ENCODE measurements around the gene RAD50.

Gene RAD50

DNA sequence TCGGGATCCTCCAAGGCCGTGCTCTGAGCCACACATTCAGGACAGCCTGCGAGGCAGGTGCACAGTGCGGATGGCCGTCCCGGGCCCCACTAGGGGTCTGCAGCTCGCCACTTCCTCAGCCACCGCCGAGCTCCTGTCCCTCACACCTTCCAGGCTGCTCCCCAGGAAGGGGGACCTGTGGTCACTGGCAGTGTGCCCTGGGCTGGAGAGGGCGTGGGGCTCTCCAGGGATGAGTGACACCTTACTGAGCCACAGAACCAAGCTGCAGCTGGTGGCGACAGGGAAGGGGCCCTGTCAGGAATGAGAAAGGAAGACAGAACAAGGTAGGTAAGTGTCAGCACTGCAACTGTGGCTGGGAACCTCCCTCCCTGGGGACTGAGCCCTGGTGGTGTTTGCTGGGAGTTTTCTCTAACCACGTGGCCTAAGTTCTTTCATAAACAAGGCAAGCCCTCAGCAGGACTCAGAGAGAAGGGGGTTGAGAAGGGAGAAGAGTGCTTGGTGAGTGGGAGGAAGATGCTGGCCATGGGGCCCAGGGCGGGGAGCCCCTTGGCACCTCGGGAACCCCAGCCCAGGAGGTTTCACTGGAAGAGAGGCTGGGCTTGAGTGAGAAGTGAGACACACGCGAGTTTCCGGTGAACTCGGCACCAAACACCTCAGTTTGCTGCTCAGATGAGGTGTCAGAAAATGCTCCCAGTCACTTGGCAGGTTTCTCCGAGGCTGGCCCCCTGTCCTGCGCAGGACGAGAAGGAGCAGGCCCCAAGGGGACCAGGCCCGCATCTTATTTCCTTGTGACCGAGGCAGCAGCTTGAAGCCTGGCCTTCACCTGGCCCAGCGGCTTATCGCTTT, 106.4 kb downstream of the RAD50 start:
- DNase-seq, result no peak

DNA sequence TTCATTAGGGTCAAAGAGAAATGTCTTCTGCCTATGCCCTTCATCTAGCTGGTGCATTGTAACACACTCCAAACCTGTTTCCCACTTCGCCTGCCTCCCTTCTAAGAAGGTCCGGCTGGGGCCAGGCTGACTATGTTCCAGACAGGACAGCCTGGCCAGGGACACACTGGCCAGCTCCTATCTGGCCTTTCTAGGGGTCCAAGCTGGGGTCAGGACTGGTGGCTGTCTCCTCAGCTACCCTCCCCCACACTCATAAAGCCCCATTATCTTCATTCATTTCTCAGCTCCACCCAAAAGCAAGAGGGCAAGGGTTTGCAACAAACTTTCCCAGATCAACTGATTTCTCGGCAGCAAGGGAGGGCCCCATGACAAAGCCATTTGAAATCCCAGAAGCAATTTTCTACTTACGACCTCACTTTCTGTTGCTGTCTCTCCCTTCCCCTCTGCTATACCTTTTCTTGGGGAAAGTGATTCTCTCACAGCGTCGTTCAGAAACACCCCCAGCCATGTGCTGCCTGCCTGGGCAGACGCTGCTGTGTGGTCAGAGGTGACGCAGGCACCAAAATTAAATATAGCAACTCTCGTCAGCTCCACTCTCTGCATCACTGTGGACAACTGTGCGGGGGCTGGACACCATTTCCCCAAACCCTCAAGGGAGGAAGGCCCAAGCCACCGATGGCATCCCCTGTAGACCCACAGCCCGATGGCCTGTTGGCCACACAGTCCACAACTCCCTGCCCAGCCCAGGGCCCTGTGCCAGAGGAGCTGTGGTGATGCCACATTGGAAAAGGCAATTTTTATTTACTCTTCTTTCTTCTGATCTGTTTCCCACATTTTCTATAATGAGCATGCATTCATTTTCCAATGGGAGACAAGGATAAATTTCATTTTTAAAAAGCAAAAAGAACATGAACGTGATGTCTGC, 107.3 kb downstream of the RAD50 start:
- no peak for DNase-seq

DNA sequence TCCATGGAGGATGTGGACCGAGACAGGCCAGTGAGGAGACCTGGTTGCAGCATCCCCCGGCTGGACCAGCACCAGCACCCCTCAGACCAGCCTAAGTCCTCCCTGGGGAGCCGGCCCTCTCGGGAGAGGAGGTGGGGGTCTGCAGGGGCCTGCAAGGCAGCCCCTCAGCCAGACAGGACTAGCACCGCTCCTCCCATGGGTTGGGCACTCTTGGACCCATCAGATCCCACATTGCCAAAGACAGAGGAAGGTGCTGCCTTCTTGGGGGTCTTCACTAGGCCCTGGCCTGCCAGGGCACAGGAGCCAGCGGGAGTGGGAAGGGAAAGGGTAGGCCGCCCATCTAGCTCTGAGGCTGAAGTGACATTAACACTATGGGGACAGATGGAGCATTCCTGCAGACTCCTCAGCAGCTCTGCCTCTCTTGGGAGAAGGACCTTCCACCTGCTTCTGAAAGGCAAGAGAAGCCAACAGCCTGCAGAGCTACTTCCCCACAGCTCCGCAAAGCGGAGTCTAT, 108.0 kb downstream of the RAD50 start:
- DNase-seq, result no peak

DNA sequence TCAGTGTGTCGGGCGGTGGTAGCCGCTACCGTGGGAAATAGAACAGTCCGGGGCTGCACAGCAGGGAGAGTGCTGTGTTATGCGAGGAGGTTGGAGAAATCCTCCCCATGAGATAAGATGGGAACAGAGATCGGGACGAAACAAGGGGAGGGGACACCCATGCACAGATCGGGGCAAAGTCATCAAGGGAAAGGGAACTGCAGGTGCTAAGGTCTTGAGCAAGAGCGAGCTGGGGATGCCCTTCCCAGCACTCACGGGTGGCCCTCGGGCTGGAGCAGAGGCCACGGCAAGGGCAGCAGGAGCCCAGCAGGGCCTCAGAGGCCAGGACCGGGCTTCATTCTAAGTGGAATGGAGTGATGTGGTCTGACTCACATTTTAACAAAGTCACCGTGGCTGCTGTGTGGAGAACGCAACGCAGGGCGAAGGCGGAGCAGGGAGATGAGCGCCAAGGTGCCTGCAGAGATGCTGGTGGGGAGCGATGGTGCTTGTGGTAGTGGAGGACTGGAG, 108.8 kb downstream of the RAD50 start:
- DNase-seq, result no peak

DNA sequence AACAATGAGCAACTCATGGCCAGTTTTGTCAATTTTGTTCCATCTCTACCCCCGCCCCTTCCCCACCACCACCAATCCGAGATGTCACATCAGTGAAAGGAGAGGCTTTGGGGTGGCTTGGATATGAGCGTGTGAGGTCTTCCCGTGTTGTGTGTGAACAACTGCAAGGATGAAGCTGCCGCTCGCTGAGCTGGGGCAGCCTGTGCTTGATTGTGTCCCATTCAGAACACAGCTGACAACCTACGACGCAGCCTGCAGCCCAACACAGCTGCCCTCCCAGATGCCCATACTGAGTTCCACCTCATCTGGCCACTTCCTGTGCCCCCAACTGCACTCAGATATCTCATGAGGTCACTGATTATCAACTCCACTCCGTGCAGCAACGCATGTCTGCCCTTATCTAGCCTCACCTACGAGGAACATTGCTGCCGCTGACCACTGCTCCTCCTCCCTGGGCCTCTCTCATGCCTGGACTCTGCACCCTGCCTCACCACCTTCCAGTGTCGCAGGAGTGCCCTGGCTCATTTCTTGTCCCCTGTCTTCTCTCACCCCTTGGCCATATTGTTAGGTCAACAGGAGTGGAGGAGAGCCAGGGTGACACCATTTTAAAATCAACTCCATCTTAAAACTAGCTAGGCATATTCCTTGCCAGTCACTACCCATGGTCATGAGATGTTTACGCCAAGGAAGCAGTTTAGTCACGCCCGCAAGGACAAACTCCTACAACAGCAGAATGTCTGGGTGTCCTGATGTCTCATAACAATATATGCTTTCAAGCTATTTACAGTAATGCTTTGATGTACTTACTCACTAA, 109.7 kb downstream of the RAD50 start:
- DNase-seq, result no peak

DNA sequence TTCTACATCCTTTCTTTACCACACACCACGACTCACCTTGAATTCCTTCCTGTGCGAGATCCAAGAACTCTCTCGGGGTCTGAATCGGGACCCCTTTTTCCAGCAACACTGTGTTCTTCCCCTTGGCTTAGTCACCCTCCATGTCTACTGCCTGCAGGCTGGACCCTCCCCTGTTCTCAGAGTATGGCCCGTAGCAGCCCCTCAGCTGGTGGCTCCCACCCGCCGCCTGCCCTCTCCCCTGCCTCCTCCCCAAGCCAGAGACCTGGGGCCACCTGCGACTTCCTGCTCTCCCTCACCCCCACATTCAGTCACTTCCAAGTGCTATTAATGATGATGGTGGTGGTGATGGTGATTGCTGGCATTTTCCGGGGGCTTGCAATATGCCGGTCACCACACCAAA, 110.5 kb downstream of the RAD50 start:
- DNase-seq, result no peak

DNA sequence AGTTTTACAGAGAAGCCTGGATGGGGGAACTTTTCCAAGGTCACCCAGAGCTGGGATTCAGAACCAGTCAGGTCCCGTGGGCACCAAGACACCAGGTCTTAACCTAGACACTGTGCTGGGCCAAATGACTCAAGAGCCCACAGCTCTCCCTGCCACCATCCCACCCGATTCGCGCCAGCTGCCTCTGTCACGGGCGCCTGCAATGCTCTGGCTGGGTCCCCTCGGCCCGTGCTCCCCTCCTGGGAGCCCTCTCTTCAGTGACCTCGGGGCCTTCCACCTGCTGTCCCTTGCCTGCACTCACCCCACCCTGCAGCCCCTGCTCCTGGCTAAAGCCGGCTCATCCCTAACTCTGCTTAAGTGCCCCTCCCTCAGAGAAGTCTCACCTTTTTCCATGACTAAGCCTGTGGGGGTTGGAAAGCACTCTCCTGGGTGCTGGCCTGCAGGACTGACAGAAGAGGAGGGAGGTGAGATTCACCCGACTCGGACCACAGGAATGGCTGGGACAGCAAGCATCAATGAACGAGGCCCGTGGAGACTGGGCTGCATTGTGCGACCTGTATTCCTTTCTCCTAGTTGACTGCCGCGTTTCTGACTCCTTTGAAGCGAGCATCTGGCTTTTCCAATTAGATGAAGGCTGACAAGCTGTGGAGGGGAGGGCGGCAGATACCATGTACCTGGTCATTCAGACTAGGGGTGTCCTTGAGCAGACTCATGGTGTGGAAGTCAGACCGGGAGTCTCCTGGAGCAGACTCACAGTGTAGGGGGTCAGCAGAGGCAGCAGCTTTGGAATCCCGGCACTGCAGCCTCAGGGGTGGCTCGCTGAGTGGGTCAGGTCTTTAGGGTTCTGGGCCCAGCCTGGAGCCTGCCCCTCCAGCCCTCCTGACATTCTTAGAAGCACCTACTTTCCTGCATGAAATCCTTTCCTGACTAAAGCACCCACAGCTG, 111.3 kb downstream of the RAD50 start:
- no peak for DNase-seq

DNA sequence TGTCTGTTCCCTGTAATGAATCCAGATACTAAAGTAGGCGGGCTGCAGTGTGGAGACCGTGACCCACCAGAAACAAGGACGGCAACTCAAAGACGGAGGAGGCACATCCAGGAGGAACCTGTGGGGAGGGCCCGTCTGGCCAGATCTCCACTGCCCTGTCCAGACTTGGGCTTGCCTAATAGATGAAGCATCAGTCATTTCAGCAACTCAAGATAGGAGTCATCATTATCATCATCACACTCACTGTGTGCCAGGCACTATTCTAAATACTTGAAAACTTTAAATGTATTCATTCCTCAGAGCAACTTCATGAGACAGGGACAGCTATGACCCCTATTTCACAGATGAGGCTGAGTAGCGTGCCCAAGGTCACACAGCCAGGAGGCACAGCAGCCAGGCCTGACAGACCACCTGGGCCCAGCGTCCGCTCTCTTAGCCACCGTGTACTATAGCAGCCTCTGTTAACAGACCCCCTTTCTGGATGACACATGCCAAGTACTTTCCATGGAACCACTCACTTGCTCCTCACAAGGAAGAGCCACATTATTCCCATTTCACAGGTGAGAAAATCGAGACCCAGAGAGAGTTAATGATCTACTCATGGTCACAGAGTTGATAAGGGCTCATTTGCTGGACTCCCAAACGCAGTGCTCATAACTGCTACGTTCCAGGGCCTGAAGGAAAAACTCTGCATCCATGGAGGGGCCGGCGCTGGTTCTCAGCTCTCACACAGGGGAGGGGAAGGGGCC, 112.1 kb downstream of the RAD50 start:
- DNase-seq, result no peak

DNA sequence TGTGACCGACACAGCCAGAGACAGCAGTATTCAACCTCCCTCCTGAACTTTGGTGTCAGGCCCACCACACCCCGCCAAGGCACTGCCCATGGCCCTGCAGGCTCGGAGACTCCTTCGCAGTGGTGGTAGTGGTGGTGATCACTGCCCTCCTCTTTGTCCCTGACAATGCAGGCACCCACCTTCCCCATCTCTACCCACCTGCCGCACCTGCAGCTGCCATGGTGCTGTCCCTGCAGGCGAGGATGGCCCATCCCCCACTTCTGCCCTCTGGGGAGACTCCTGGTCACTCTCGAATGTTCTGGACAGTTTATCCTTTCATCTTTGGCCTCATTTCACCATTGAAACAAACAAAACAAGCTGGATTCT, 112.7 kb downstream of the RAD50 start:
- no peak for DNase-seq

DNA sequence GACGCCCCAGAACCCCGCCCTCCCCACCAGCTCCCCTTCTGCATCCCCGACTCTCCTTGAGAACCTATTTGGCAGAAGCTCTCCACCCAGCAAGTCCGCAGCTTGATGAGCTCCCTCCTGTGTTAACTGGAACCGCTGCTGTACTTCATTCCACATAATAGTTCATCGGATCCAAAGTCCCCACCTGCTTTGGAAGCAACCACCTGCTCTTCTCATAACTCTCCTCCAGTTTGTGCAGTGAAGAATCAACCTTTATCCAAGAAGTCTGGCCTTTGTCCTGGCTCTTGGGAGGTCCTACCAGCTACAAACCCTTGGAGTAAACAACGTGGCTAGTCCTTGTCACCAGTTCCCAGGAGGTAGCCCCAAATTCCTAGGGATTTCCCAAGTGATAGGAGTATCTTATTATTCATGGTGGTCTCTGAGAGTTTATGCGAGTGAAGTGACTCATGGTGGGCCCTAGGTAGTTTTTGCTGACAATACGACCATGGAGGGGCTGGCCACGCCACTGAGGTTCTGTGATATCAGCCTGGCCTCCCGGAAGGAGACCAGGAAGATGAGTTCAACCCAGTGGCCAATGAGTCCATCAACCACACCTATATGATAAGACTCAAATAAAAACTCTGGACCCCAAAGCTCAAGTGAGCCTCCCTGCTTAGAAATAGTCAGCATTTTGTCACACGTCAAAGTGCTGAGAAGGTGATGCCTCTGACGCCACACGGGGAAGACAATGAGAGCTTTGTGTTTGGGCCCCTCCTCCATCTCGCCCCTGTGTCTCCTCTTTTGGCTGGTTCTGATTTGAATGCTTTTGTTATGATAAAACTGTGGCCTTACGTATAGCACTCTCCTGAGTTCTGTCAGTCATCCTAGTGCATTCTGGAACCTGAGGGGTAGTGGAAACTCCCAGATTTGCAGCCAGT, 113.4 kb downstream of the RAD50 start:
- no peak for DNase-seq

DNA sequence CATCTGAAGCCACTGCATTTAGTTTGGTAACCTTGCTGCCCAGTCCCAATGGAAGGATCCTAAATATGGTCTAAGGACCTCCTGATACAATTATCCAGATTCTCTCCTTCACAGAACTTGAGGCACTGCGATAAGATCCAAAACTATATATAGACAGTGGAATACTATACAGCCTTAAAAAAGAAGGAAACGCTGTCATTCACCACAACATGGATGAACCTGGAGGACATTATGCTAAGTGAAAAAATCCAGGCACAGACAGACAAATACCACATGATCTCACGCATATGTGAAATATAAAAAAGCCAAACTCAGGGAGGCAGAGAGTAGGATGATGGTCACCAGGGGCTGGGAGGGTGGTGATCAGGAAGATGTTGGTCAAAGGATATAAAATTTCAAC, 114.2 kb downstream of the RAD50 start:
- DNase-seq, result no peak

DNA sequence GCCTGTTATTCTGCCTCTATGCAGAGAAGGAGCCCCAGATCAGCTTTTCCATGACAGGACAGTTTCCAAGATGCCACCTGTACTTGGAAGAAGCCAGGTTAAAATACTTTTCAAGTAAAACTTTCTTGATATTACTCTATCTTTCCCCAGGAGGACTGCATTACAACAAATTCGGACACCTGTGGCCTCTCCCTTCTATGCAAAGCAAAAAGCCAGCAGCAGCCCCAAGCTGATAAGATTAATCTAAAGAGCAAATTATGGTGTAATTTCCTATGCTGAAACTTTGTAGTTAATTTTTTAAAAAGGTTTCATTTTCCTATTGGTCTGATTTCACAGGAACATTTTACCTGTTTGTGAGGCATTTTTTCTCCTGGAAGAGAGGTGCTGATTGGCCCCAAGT, 116.7 kb downstream of the RAD50 start:
- DNase-seq, result no peak

DNA sequence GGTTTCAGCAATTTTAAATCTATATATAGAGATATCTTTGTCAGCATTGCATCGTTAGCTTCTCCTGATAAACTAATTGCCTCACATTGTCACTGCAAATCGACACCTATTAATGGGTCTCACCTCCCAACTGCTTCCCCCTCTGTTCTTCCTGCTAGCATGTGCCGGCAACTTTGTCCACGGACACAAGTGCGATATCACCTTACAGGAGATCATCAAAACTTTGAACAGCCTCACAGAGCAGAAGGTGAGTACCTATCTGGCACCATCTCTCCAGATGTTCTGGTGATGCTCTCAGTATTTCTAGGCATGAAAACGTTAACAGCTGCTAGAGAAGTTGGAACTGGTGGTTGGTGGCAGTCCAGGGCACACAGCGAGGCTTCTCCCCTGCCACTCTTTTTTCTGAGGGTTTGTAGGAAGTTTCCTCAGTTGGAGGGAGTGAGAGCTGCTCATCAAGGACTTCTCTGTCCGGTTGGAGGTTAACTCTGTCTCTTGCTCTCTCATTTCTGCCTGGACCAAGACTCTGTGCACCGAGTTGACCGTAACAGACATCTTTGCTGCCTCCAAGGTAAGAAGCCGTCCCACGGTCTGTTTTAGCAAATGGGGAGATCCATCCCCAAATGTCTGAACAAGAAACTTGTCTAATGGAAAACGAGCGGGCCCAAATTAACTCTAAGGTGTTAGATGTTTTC, 117.3 kb downstream of the RAD50 start, which contains the start of gene IL4:
TSS of gene IL4 (plus strand) at position 51 of the 692 bp plus-strand sequence. CDS start at position 113, 62 bp downstream.
- DNase-seq, result no peak

DNA sequence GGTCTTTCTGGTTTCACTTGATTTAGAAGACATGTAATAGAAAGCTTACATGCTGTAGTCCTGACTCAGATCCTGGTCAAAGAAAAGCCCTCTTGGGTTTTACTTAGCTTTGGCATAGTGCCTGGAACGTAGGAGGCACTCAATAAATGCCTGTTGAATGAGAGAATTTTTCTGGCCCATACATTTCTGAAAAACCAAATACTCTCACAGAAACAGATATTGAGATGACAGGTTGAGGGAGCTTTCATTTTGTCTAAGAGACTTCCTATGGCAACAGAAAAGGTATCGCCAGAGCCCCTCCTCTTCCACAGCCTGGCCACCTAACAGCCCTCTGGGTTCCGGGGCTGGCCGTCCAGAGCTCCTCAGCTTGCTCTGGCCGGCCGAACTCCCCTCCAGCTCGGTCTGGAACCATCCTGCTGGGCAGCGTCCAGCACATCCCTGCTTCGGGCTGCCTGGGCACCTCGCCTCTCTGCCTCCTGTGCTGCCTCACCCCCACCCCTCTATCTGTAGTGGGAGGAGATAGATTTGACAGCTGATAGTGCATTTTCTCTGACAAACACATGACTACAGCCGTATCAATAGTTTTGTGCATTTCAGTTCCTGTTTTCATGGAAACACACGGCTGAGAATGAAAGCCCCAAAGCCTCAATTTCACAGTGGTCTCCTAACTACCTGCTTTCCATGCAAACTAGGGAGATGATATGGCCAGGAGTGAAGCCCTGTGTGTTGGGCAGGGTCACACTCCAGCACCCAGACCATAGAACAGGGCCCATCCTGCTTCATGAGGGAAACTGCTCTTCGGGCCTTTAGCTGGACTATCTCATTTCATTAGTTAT, 118.1 kb downstream of the RAD50 start:
- no peak for DNase-seq

DNA sequence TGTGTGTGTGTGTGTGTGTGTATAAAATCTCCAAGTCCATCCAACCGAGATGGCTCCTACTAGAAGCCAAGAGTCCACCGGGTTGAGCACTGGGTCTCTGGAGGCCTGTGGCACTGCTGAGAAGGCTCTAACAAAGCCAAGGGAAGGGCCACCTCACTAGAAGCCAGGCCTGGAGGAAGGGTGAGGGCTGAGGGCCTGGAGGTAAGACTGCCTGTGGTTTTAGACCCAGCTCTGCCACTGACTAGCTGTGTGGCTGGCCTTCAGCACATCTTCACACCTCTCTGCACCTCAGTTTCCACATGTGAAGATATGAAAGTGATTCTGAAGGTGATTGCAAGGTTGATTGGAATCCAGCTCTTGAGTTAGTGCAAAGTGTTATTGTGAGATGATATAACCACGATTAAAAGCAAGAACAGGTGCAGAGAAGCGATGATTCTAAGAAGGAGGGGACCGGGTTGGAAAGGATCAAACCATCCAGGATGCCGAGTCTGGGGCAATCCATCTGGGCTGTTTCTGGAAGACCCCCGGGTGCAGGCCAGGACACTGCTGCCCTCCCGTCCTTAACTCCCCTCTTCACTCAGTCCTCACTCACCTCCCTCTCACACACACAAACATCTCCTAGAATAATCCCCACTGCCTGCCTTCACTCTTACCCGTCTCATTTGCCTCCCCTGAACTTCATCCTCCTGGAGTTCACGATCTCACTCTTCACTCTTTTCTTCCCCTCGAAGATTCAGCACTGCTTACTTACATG, 119.3 kb downstream of the RAD50 start:
- DNase-seq, result no peak

DNA sequence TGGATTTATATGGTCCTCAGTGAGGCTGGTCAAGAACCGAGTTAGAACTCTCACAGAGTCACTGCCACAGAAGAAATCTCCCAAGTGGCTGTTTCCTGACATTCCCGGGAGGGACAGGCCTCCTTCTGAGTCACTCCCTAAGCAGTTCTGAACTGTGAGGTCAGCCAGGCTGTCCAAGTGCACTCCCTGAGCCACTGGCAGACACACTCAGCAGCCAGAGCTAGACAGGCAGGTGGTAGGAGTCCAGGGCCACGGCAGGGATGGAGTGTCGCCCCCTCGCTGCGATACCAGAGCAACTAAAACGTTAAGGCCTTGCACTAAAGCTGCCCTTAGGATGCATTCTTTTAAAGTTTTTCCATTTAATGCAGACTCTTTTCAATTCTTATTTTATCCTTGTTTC, 120.4 kb downstream of the RAD50 start:
- DNase-seq, result no peak
